ENCODE measurements around the gene PER2. TPM values are rescaled to one million over a fixed set of nuclear protein-coding genes. Genes with fewer than 3 reads are reported as not detected.

Gene PER2
- total and polyA plus RNA-seq, 2 donors (not counting 1 experiment from before 2014, with no cell fraction given) = 3.2 to 12.6 TPM

- Histone ChIP-seq H3K4me2 (replicated peaks; ENCODE audit: low read depth, low read length, poor library complexity, severe bottlenecking) (peak overlapping the region; percentile 90), H3K36me3 (replicated peaks in 1 of 2; ENCODE audit: control extremely low read depth in 1 of 2, control insufficient read depth in 1 of 2, extremely low read depth in 1 of 2, insufficient read depth in 2 of 2, low read length in 1 of 2) (no peaks in the 10 kb centered on the region), H3K27me3 (replicated peaks in 1 of 4; ENCODE audit: control extremely low read depth in 1 of 4, control insufficient read depth in 3 of 4, insufficient read depth in 4 of 4, low read length in 3 of 4) (peaks cover 0 to 2% (median 0%) of the 10 kb centered on the region in 4 experiments), H4K20me1 (ENCODE audit: control insufficient read depth, insufficient read depth, low read length, poor library complexity, severe bottlenecking) (peaks cover 33% of the 10 kb centered on the region), H3K9ac (ENCODE audit: low read length) (peak overlapping the region; percentile 84), H3K4me1 (ENCODE audit: control insufficient read depth in 2 of 2, insufficient read depth in 2 of 2, low read length in 2 of 2) (peaks cover 28 to 39% of the 10 kb centered on the region in 2 donors), H3K9me3 (ENCODE audit: control extremely low read depth in 1 of 3, control insufficient read depth in 2 of 3, insufficient read depth in 1 of 3, low read length in 2 of 3) (peaks cover 0 to 4% (median 0%) of the 10 kb centered on the region in 3 donors), H3K27ac (ENCODE audit: low read length in 2 of 2) (no peak overlapping the region), H3K79me2 (ENCODE audit: control insufficient read depth, insufficient read depth, low read length) (peaks cover 61% of the 10 kb centered on the region), H3K4me3 (ENCODE audit: control extremely low read depth in 1 of 5, extremely low read depth in 1 of 5, insufficient read depth in 1 of 5, low read depth in 2 of 5, low read length in 4 of 5) (peak overlapping the region in 4 of 5 experiments; percentile 75 to 89 (median 84)), H2AFZ (ENCODE audit: insufficient read depth, low read depth, low read length, poor library complexity, severe bottlenecking) (no peak overlapping the region)
- Mint-ChIP-seq H3K27me3 (no peaks in the 10 kb centered on the region), H3K27ac (peak overlapping the region; percentile 32), H3K9me3 (ENCODE audit: insufficient read depth) (no peaks in the 10 kb centered on the region), H3K4me3 (peak overlapping the region; percentile 84), H3K4me1 (peaks cover 56% of the 10 kb centered on the region)
- TF ChIP-seq CTCF (IDR thresholded peaks at IDR 0.05) (no peak), EZH2 (IDR thresholded peaks at IDR 0.05; ENCODE audit: borderline replicate concordance, insufficient read depth, low read depth, low read length, poor library complexity, severe bottlenecking) (no peak)
- ChIA-PET CTCF (interaction anchor here (0.6 kb wide), 1 partner anchor 140 kb away, joined by 3 read pairs; no protein-coding TSS in a partner anchor), POLR2A (no interaction called here)
- intact Hi-C loops (cut with micrococcal nuclease) = loop anchor here (10.0 kb wide), 1 partner anchor 612 kb away; no protein-coding TSS in a partner anchor
- ATAC-seq (ENCODE audit: low read depth) (no peak), DNase-seq (no peak)
- WGBS (ENCODE audit: insufficient coverage) = 84% methylated on average over 10 of the region's 11 CpGs
Measured at GRCh38 chr2:238286987-238287736, 1.2 kb downstream of the PER2 start.

- intact Hi-C loops (cut with micrococcal nuclease) = loop anchor here (10.0 kb wide), 1 partner anchor 612 kb away; no protein-coding TSS in a partner anchor
- 95% methylated on average over 7 of the region's 7 CpGs for WGBS (ENCODE audit: insufficient coverage)
- Histone ChIP-seq H3K4me2 (replicated peaks; ENCODE audit: low read depth, low read length, poor library complexity, severe bottlenecking) (no peak overlapping the region), H3K9me3 (ENCODE audit: control extremely low read depth in 1 of 3, control insufficient read depth in 2 of 3, insufficient read depth in 1 of 3, low read length in 2 of 3) (peaks cover 0 to 4% (median 0%) of the 10 kb centered on the region in 3 donors), H3K36me3 (replicated peaks in 1 of 2; ENCODE audit: control extremely low read depth in 1 of 2, control insufficient read depth in 1 of 2, extremely low read depth in 1 of 2, insufficient read depth in 2 of 2, low read length in 1 of 2) (no peaks in the 10 kb centered on the region), H4K20me1 (ENCODE audit: control insufficient read depth, insufficient read depth, low read length, poor library complexity, severe bottlenecking) (peaks cover 39% of the 10 kb centered on the region), H3K9ac (ENCODE audit: low read length) (no peak overlapping the region), H3K79me2 (ENCODE audit: control insufficient read depth, insufficient read depth, low read length) (peaks cover 67% of the 10 kb centered on the region), H3K27ac (ENCODE audit: low read length in 2 of 2) (no peak overlapping the region), H3K4me1 (ENCODE audit: control insufficient read depth in 2 of 2, insufficient read depth in 2 of 2, low read length in 2 of 2) (peaks cover 28 to 39% of the 10 kb centered on the region in 2 donors), H3K4me3 (ENCODE audit: control extremely low read depth in 1 of 5, extremely low read depth in 1 of 5, insufficient read depth in 1 of 5, low read depth in 2 of 5, low read length in 4 of 5) (no peak overlapping the region), H3K27me3 (replicated peaks in 1 of 4; ENCODE audit: control extremely low read depth in 1 of 4, control insufficient read depth in 3 of 4, insufficient read depth in 4 of 4, low read length in 3 of 4) (peaks cover 0 to 2% (median 0%) of the 10 kb centered on the region in 4 experiments), H2AFZ (ENCODE audit: insufficient read depth, low read depth, low read length, poor library complexity, severe bottlenecking) (no peak overlapping the region)
- no peak for DNase-seq
- Mint-ChIP-seq H3K4me3 (peak overlapping the region; percentile 84), H3K27ac (peak overlapping the region; percentile 15), H3K9me3 (ENCODE audit: insufficient read depth) (no peaks in the 10 kb centered on the region), H3K4me1 (peaks cover 58% of the 10 kb centered on the region), H3K27me3 (no peaks in the 10 kb centered on the region)
- ChIA-PET CTCF (interaction anchor here (1.0 to 1.1 kb wide), 2 partner anchors 23 to 28 kb away, joined by 3 read pairs; no protein-coding TSS in a partner anchor), POLR2A (no interaction called here)
- no peak for ATAC-seq (ENCODE audit: low read depth)
- TF ChIP-seq EZH2 (IDR thresholded peaks at IDR 0.05; ENCODE audit: borderline replicate concordance, insufficient read depth, low read depth, low read length, poor library complexity, severe bottlenecking) (no peak), CTCF (IDR thresholded peaks at IDR 0.05) (no peak)
Measured at GRCh38 chr2:238286551-238286950, 1.9 kb downstream of the PER2 start.

Data from B cell (primary cell).